HuH-7 (cell line): ENCODE measurements around the gene USP14.

Experiments
- DNase-seq: peaks from one replicate; pipeline ENCODE4 v3.0.0; 2011; ENCODE audit warnings: low spot score

Gene USP14

DNA sequence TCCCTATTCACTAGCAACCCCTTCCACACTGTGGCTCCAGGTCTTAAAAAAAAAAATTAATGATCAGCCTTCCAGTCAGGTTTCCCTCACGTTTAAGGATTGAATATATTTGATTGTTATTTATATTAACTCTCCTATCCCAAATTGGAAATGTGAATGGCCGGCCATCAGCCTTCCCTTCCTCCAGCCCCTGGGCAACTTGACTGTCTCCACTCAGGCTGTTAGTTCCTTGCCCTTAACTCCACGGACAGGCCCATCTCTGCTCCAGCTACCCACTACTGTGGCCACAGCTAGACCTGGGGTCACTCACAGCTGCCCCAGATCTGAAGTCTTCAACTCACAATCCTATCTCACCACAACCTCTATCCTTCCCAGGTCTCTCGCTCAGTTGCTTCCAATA, 69.5 kb downstream of the USP14 start:
- DNase-seq = no peak

DNA sequence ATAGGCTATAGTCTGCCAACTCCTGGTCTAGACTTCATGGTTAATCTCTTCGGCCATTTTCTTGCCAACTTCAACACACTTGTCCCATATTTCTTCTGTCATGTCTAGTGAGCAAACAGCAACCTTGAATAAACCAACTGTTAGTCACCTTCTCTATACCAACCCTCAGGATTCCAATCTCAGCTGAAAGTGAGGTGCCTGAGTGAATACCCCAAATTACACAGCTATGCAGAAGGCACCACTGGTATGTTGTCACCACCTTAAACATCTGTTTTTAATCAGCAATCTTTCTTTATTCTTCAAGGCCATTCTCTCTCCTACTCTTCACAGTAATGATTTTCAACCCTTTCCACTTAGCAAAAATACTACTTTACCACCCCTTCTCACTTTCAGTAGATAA, 70.2 kb downstream of the USP14 start:
- DNase-seq = no peak

DNA sequence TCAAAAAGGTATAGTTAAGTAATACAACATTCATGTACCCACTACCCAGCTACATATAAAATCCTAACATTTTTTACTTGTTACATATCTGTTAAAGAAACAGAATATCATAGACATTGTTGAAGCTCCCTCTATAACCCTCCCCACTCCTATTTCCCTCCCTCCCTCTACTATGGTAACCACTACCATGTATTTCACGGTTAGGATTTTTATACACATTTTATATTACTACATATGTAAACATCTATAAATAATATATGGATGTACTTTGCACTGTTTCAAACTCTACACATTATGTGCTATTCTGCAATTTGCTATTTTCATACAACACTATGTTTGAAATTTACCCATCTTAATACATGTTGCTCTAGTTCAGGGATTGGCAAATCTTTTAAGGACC, 73.2 kb downstream of the USP14 start:
- DNase-seq = no peak

DNA sequence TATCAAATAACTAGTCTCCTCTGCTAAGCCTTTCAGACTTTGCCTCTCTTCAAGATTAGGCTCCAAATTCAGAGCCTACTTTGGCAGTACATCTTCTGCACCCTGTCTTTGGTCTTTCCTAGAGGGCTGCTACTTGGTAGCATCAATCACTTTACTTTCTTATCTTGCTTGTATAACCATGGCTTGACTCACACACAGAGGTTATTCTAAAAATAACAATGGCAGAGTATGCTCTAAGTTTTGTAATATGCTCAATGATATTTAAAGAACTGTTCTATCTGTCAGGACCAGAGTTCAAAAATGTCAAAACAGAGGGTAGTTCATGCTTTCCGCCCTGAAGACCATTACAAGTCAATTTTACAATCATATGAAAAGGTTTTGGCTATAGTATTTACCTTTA, 81.8 kb downstream of the USP14 start:
- no peak for DNase-seq

DNA sequence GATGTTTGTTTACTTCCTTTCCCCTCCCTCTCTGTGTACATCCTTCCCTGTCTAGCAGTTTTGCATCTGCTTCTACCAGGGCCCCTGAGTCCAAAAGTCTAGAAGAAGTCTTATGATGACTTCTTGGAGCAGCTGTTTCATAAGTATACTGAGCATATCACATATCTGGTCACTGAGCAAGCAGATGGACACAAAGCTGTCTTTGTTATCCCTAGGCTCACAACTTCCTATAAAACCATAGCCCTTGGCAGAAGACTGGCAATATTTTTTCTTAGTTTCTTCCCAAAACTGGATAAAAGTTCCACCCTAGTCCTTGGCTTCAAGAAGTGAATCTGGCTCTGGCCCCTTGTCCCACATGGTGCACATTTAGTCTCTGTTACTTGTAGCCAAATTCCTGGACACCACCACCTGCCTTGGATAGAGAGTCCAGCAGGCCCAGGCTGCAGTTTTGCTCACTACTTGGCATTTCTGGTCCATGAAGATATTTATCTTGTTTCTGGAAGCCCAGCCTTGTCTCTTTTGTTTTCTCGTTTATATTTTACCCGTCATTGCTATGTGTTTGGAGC, 87.0 kb downstream of the USP14 start:
- DNase-seq = no peak

DNA sequence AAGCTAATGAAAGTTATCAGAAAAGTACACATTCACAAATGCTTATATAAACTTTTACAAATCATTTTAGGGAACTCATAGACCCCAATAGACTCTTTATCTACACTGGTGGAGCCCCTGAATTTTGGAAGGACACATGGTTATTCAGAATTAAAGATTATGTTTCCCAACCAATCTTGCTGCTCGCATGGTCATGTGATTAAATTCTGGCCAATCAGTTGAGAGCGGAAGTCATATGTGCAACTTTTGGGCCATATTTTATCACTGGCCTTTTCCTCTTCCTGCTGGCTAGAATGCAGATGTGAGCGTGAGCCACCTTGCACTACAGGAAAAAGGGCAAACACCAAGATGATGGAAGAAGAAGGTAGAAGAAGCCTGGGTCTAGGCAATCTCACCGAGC, 89.7 kb downstream of the USP14 start:
- no peak for DNase-seq

DNA sequence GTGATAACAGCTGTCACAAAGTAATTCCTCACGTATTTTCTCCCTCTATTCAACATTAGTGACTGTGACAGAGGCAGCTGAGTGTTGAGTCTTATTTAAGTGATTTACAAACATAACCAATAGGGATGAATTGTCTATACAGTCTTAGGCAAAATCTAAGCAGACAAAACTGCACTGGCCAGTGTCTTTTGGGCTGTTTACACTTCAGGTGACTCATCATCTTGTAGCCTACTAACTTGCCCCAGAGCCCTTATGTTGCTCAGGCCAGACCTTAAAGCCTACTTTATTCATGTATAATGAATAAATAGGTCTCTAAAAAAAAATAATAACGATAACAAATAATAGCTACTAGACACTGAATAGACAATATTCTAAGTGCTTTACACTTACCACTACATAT, 92.3 kb downstream of the USP14 start:
- no peak for DNase-seq

DNA sequence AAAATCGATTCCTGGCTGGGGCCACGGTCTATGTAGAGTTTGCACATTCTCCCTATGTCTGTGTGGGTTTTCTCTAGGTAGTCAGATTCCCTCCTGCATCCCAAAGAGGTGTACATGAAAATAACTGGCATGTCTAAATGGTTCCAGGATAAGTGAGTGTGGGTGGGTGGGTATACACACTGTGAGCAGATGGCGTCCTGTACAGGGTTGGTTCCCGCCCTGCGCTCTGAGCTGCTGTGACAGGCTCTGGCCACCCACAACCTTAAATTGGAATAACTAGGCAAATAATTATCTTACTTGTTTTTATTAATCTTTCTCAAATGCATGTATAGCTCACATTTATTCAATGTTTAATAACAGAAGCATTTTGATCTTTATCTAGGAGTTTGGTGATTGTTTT, 93.2 kb downstream of the USP14 start:
- no peak for DNase-seq

DNA sequence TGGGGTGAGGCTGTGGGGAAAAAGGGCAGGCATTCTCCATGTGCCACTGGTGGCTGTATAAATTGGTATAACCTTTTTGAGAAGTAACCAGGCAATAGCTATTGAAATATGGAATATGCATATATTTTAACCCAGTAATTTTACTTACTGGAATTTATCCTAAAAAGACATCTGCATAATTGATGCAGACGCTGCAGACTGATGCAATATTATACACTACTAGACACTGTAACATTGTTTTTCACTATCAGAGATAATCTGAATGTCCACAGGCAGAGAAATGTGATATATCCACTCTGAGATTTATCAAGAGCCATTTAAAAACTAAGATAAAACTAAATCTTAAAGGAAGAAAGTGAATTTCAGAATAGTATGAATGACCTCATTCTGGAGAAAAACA, 94.8 kb downstream of the USP14 start:
- no peak for DNase-seq

DNA sequence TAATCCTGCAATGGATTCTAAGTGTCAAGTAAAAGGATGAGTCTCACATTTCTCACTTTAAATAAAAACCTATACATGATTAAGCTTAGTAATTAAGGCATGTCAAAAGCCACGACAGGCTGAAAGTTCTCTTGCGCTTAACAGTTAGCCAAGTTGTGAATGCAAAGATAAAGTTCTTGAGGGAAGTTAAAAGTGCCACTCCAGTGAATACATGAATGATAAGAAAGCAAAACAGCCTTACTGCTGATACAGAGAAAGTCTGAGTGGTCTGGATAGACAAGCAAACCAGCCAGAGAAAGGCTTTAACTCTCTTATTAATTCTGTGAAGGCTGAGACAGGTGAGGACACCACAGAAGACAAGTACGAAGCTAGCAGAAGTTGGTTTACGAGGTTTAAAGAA, 96.8 kb downstream of the USP14 start:
- DNase-seq = no peak

DNA sequence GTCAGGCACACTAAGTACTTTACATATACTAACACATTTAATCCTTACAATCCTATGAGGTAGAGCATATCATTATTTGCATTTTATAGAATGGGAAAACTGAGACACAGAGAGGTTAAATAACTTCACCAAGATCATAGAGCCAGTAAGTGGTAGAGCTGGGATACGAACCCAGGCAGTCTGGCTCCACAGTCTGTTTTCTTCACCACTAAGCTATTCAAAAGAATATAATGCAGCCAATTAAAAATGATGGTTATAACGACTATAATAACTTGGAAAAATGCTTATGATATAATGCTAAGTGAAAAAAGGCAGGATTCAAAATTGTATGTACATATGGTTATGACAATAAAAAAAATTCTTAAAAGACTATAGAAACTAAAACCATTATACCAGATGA, 102.2 kb downstream of the USP14 start:
- DNase-seq = no peak

DNA sequence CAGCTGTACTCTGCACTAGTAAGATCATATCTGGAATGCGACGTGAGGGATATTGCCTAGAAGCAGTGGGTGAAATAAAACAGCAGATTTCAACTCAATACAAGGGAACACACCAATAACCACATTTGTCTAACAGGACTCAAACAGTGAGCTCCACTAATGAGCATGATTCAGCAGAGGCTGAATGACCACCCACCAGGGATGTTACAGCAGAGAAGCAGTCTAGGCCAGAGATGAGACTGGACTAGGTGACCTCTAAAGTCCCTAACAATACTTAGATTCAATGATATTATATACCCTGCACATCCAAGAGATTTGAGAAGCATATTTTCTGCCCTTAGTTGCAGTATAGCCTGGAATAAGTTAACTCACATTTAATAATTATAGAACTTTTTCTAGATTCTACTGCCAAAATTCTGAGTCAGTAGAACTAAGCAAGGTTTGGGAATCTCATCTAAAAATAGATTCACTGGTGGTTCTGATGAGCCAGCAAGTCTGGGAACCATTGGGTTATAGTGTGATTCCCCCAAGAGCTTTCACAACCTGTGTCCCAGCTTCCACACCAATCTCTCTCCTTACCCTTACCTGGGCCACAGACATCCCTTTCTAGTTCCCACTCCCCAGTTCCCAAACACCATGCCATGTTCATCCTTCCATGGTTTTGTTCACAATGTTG, 103.2 kb downstream of the USP14 start:
- no peak for DNase-seq
